ENCODE results near the gene SLC25A28. TPM values are rescaled to one million over a fixed set of nuclear protein-coding genes. Genes with fewer than 3 reads are reported as not detected.
"Not testable (repeated sequence)": the region's sequence is repeated elsewhere in the genome, so short reads cannot be mapped to it uniquely, and the experiment has no call there.

SLC25A28 gene
- total RNA-seq, 1 donor from 2014 or later: 12.4 TPM

DNA sequence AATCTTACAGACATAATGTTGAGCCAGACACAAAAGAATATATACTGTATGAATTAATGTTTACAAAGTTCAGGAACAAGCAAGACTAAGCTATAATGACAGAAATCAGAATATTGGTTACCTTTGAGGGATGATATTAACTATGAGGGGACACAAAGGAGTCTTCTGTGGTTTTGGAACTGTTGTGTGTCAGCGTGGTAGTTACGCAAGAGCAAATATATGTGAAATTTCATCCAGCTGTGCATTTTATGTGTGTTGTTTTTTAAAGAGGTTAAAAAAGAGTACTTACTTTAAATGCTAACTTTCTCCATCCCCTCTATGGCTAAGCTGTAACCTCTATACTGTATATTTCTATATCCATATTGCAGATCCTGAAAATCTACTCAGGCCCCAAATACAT, 14.9 kb downstream of the SLC25A28 start:
- no peak for DNase-seq (ENCODE audit: low spot score)
- H3K4me1 ChIP-seq: peaks cover under 1% of the 10 kb centered on the region
- no peak overlapping the region for H3K4me3 Mint-ChIP-seq
- no peaks in the 10 kb centered on the region for H3K9me3 ChIP-seq (ENCODE audit: low read depth)
- peaks cover 7% of the 10 kb centered on the region for H3K9me3 Mint-ChIP-seq
- H2AFZ ChIP-seq (replicated peaks): no peak overlapping the region
- no peak for TF ChIP-seq EZH2 (IDR thresholded peaks at IDR 0.05)
- TF ChIP-seq EZH2phosphoT487 (IDR thresholded peaks at IDR 0.05): no peak
- TF ChIP-seq, protein P1, sequence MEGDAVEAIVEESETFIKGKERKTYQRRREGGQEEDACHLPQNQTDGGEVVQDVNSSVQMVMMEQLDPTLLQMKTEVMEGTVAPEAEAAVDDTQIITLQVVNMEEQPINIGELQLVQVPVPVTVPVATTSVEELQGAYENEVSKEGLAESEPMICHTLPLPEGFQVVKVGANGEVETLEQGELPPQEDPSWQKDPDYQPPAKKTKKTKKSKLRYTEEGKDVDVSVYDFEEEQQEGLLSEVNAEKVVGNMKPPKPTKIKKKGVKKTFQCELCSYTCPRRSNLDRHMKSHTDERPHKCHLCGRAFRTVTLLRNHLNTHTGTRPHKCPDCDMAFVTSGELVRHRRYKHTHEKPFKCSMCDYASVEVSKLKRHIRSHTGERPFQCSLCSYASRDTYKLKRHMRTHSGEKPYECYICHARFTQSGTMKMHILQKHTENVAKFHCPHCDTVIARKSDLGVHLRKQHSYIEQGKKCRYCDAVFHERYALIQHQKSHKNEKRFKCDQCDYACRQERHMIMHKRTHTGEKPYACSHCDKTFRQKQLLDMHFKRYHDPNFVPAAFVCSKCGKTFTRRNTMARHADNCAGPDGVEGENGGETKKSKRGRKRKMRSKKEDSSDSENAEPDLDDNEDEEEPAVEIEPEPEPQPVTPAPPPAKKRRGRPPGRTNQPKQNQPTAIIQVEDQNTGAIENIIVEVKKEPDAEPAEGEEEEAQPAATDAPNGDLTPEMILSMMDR (IDR thresholded peaks at IDR 0.05): no peak
- H3K36me3 ChIP-seq: no peaks in the 10 kb centered on the region
- H3F3A ChIP-seq (ENCODE audit: low read depth): peaks cover 8% of the 10 kb centered on the region
- H3K27ac ChIP-seq: no peak overlapping the region
- no peaks in the 10 kb centered on the region for H3K36me3 Mint-ChIP-seq
- H3K4me2 ChIP-seq: no peak overlapping the region
- H3K27ac Mint-ChIP-seq: no peak overlapping the region
- no peaks in the 10 kb centered on the region for H4K20me1 ChIP-seq (ENCODE audit: low read depth)
- no peak overlapping the region for H3K9ac ChIP-seq
- H3K4me1 Mint-ChIP-seq: peaks cover 13% of the 10 kb centered on the region
- no peaks in the 10 kb centered on the region for H3K27me3 ChIP-seq
- H3K4me3 ChIP-seq: no peak overlapping the region
- no peaks in the 10 kb centered on the region for H3K79me2 ChIP-seq (ENCODE audit: low read depth)
- peaks cover 6% of the 10 kb centered on the region for H3K27me3 Mint-ChIP-seq (ENCODE audit: insufficient read depth, low read depth)

DNA sequence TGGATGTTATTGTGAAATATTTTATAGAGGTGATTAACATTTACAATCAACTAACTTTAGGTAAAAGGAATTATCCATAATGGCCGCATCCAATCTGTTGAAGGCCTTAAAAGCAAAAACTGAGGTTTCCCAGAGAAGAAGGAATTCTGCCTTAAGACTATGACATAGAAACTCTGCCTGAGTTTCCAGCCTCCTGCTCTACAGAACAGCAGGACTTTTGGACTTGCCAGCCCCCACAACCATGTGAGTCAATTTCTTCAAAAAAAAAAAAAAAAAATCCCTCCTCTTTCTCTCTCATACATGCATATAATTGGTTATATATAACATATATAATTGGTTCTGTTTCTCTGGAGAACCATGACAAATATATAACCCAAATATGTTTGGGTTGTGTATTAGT, 15.4 kb downstream of the SLC25A28 start:
- H3K27me3 ChIP-seq: no peaks in the 10 kb centered on the region
- H3K36me3 ChIP-seq: no peaks in the 10 kb centered on the region
- peaks cover 4% of the 10 kb centered on the region for H3K4me1 ChIP-seq
- no peak overlapping the region for H2AFZ ChIP-seq (replicated peaks)
- no peak overlapping the region for H3K4me2 ChIP-seq
- Mint-ChIP-seq H3K27ac (no peak overlapping the region), H3K36me3 (no peaks in the 10 kb centered on the region), H3K4me1 (peaks cover 18% of the 10 kb centered on the region), H3K9me3 (peaks cover 7% of the 10 kb centered on the region), H3K27me3 (ENCODE audit: insufficient read depth, low read depth) (peaks cover 8% of the 10 kb centered on the region), H3K4me3 (no peak overlapping the region)
- no peaks in the 10 kb centered on the region for H4K20me1 ChIP-seq (ENCODE audit: low read depth)
- TF ChIP-seq EZH2phosphoT487 (IDR thresholded peaks at IDR 0.05): no peak
- peaks cover 13% of the 10 kb centered on the region for H3F3A ChIP-seq (ENCODE audit: low read depth)
- H3K4me3 ChIP-seq: no peak overlapping the region
- no peak overlapping the region for H3K27ac ChIP-seq
- no peaks in the 10 kb centered on the region for H3K9me3 ChIP-seq (ENCODE audit: low read depth)
- no peak for DNase-seq (ENCODE audit: low spot score)
- no peaks in the 10 kb centered on the region for H3K79me2 ChIP-seq (ENCODE audit: low read depth)
- no peak overlapping the region for H3K9ac ChIP-seq

DNA sequence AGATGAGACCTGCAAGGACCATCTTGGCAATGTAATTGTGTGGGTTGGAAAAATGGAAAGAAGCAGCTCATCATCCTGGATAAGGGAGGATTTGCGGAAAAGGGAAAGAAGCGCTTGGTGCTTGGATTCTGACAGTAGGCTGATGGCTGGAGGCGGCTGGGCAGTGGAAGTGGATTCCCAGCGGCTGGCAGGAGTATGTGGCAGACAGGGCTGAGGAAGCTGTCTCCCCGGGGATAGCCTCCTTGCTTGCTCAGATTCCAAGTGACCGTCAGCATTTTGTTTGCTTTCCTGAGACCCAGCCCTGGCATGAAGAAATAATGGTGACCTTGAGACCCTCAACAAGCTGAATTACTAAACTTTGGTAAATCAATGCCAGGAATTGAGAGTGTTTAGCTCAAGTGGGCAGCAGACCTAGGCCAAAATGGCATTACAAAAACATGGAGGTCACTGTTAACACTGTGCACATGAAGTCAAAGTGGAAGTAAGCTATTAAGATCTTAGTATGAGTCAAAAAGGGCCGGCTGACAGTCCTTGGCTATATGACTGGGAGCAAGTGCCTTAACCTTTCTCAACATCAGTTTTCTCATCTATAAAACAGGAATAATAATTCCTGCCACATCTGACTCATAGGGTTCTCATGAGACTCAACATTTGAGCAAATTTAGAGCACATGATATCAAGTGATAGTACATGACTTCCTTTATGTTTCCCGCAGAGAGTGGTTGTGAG, 21.3 kb downstream of the SLC25A28 start:
- no peak for DNase-seq (ENCODE audit: low spot score)
- H2AFZ ChIP-seq (replicated peaks): no peak overlapping the region
- no peak overlapping the region for H3K4me2 ChIP-seq
- H3K9me3 ChIP-seq (ENCODE audit: low read depth): no peaks in the 10 kb centered on the region
- H3K36me3 Mint-ChIP-seq: no peaks in the 10 kb centered on the region
- H3F3A ChIP-seq (ENCODE audit: low read depth): peaks cover 21% of the 10 kb centered on the region
- TF ChIP-seq, protein P1 (IDR thresholded peaks at IDR 0.05): no peak
- TF ChIP-seq EZH2 (IDR thresholded peaks at IDR 0.05) (no peak), EZH2phosphoT487 (IDR thresholded peaks at IDR 0.05) (no peak)
- H3K36me3 ChIP-seq: no peaks in the 10 kb centered on the region
- H3K4me1 Mint-ChIP-seq: peaks cover 17% of the 10 kb centered on the region
- H3K4me1 ChIP-seq: peaks cover 14% of the 10 kb centered on the region
- no peak overlapping the region for H3K27ac Mint-ChIP-seq
- no peak overlapping the region for H3K27ac ChIP-seq
- H3K9me3 Mint-ChIP-seq: peaks cover 7% of the 10 kb centered on the region
- H3K27me3 Mint-ChIP-seq (ENCODE audit: insufficient read depth, low read depth): peaks cover 7% of the 10 kb centered on the region
- peaks cover 7% of the 10 kb centered on the region for H3K27me3 ChIP-seq
- H3K79me2 ChIP-seq (ENCODE audit: low read depth): no peaks in the 10 kb centered on the region
- no peak overlapping the region for H3K9ac ChIP-seq
- H3K4me3 ChIP-seq: no peak overlapping the region
- H4K20me1 ChIP-seq (ENCODE audit: low read depth): no peaks in the 10 kb centered on the region
- no peak overlapping the region for H3K4me3 Mint-ChIP-seq

DNA sequence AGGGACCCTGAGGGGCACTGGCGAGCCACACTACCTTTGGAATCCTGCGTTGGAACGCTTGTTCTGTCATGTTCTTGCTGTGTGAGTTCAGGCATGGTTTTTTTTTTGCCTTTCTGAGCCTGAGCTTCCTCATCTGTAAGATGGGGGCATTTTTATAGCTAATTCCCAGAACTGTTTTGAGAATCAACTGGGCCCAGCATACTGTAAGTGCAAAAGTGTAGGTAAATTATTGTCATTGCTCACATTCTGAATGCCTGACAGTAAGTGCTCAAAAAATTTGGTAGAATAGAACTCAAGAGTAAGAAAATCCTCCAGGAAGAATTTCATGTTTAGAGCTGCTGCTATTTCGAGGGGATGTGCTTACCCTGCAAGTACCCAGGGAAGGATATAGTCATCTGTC, 22.2 kb downstream of the SLC25A28 start:
- H3K9ac ChIP-seq: no peak overlapping the region
- no peaks in the 10 kb centered on the region for H3K36me3 Mint-ChIP-seq
- H3K9me3 Mint-ChIP-seq: peaks cover 4% of the 10 kb centered on the region
- no peaks in the 10 kb centered on the region for H3K79me2 ChIP-seq (ENCODE audit: low read depth)
- no peak overlapping the region for H3K4me3 Mint-ChIP-seq
- H3K36me3 ChIP-seq: no peaks in the 10 kb centered on the region
- no peak overlapping the region for H3K27ac Mint-ChIP-seq
- no peaks in the 10 kb centered on the region for H3K9me3 ChIP-seq (ENCODE audit: low read depth)
- H3K4me1 ChIP-seq: peaks cover 14% of the 10 kb centered on the region
- no peaks in the 10 kb centered on the region for H4K20me1 ChIP-seq (ENCODE audit: low read depth)
- peaks cover 7% of the 10 kb centered on the region for H3K27me3 ChIP-seq
- no peak for DNase-seq (ENCODE audit: low spot score)
- TF ChIP-seq EZH2phosphoT487 (IDR thresholded peaks at IDR 0.05): no peak
- no peak for TF ChIP-seq EZH2 (IDR thresholded peaks at IDR 0.05)
- TF ChIP-seq, protein P1 (IDR thresholded peaks at IDR 0.05): no peak
- no peak overlapping the region for H3K27ac ChIP-seq
- no peak overlapping the region for H2AFZ ChIP-seq (replicated peaks)
- H3F3A ChIP-seq (ENCODE audit: low read depth): peaks cover 22% of the 10 kb centered on the region
- no peak overlapping the region for H3K4me2 ChIP-seq
- H3K4me3 ChIP-seq: no peak overlapping the region
- H3K4me1 Mint-ChIP-seq: peaks cover 17% of the 10 kb centered on the region
- H3K27me3 Mint-ChIP-seq (ENCODE audit: insufficient read depth, low read depth): peaks cover 7% of the 10 kb centered on the region

DNA sequence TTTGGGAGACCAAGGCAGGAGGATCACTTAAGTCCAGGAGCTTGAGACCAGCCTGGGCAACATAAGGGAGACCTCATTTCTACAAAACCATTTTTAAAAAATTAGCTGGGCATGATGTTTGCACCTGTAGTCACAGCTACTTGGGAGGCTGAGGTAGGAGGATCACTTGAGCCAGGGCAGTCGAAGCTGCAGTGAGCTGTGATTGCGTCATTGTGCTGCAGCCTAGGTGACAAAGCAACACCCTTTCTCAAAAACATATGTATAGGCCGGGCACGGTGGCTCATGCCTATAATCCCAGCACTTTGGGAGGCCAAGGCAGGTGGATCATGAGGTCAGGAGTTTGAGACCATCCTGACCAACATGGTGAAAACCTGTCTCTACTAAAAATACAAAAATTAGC, 23.5 kb downstream of the SLC25A28 start:
- DNase-seq (ENCODE audit: low spot score); H3K4me2 ChIP-seq; H3K36me3 Mint-ChIP-seq; H3K9me3 ChIP-seq (ENCODE audit: low read depth); H3K4me3 ChIP-seq; H3K79me2 ChIP-seq (ENCODE audit: low read depth); H2AFZ ChIP-seq (replicated peaks); H3K9ac ChIP-seq; H3K4me3 Mint-ChIP-seq; H3K27me3 Mint-ChIP-seq (ENCODE audit: insufficient read depth, low read depth); H3K27ac Mint-ChIP-seq; H4K20me1 ChIP-seq (ENCODE audit: low read depth); H3K9me3 Mint-ChIP-seq; H3K36me3 ChIP-seq; H3K27me3 ChIP-seq; H3K27ac ChIP-seq: not testable (repeated sequence)
- H3K4me1 ChIP-seq: peaks cover 14% of the 10 kb centered on the region
- peaks cover 17% of the 10 kb centered on the region for H3K4me1 Mint-ChIP-seq
- peaks cover 22% of the 10 kb centered on the region for H3F3A ChIP-seq (ENCODE audit: low read depth)
